WTC11 (cell line): ENCODE results near the gene SORCS2. TPM values are rescaled to one million over a fixed set of nuclear protein-coding genes. Genes with fewer than 3 reads are reported as not detected.

Experiments used
- ATAC-seq: fragments of 200-7000 bp; cut with Tn5 transposase; 2 replicates; pipeline ENCODE4 v1.10.0; 2021; ENCODE audit warnings: mild to moderate bottlenecking, moderate library complexity
- CTCF ChIA-PET: fragments of 300-600 bp; sonication (Branson Sonifier 250); formaldehyde crosslinking; loops from one replicate; lab custom pipeline; 2021; ENCODE audit warnings: antibody characterized with exemption; lab: Charles Lee
- POLR2A ChIA-PET: fragments of 350-600 bp; sonication (Branson Sonifier 250); formaldehyde crosslinking; loops from one replicate; lab custom pipeline; 2021; ENCODE audit warnings: antibody characterized with exemption; lab: Charles Lee
- DNase-seq: peaks from one replicate; pipeline ENCODE4 v3.0.0; 2021; ENCODE audit warnings: low spot score
- H3K27ac Mint-ChIP-seq: 2 replicates; pipeline ENCODE4 v1.8.0; 2021; ENCODE audit warnings: mixed read lengths
- H3K27me3 Mint-ChIP-seq: 2 replicates; pipeline ENCODE4 v1.8.0; 2021; ENCODE audit warnings: low read depth, mild to moderate bottlenecking, moderate library complexity, mixed read lengths
- H3K36me3 Mint-ChIP-seq: 2 replicates; pipeline ENCODE4 v1.8.0; 2021; ENCODE audit warnings: mixed read lengths
- H3K4me1 Mint-ChIP-seq: 2 replicates; pipeline ENCODE4 v1.8.0; 2022; ENCODE audit warnings: mixed read lengths
- H3K4me3 Mint-ChIP-seq: 2 replicates; pipeline ENCODE4 v1.8.0; 2021; ENCODE audit warnings: mild to moderate bottlenecking, moderate library complexity, mixed read lengths
- H3K9me3 Mint-ChIP-seq: 2 replicates; pipeline ENCODE4 v1.8.0; 2021; ENCODE audit warnings: mixed read lengths
- ATF1 ChIP-seq: sonication (generic); formaldehyde crosslinking; IDR thresholded peaks from 2 replicates; pipeline ENCODE4 v1.8.1; 2023; ENCODE audit warnings: mild to moderate bottlenecking, moderate library complexity, missing genetic modification reagents
- CBFB ChIP-seq: sonication (generic); formaldehyde crosslinking; IDR thresholded peaks from 2 replicates; pipeline ENCODE4 v1.8.1; 2022; ENCODE audit warnings: mild to moderate bottlenecking, low read depth, missing genetic modification reagents
- CREB1 ChIP-seq: sonication (generic); formaldehyde crosslinking; IDR thresholded peaks from 2 replicates; pipeline ENCODE4 v1.8.0; 2023; ENCODE audit warnings: mild to moderate bottlenecking, missing genetic modification reagents
- ESRRA ChIP-seq: sonication (generic); formaldehyde crosslinking; IDR thresholded peaks from 2 replicates; pipeline ENCODE4 v1.8.1; 2022; ENCODE audit warnings: mild to moderate bottlenecking, missing genetic modification reagents, borderline replicate concordance
- GTF2I ChIP-seq: fragments of 250-450 bp; sonication (Bioruptor Pico); conservative IDR thresholded peaks from 2 replicates; pipeline ENCODE4 v1.4.0; 2021; ENCODE audit warnings: mild to moderate bottlenecking
- JUN ChIP-seq: sonication (generic); formaldehyde crosslinking; IDR thresholded peaks from 2 replicates; pipeline ENCODE4 v1.8.0; 2023; ENCODE audit warnings: mild to moderate bottlenecking, missing genetic modification reagents
- SMAD4 ChIP-seq: sonication (generic); formaldehyde crosslinking; IDR thresholded peaks from 2 replicates; pipeline ENCODE4 v1.8.0; 2022; ENCODE audit warnings: mild to moderate bottlenecking, missing genetic modification reagents
- SOX15 ChIP-seq: fragments of 250-450 bp; sonication (Bioruptor Pico); IDR thresholded peaks from 2 replicates; pipeline ENCODE4 v1.9.0; 2021; ENCODE audit warnings: mild to moderate bottlenecking
- ZNF263 ChIP-seq: sonication (generic); formaldehyde crosslinking; IDR thresholded peaks from 2 replicates; pipeline ENCODE4 v1.8.1; 2022; ENCODE audit warnings: low read depth, mild to moderate bottlenecking, moderate library complexity, missing genetic modification reagents
- ZNF396 ChIP-seq: fragments of 250-450 bp; sonication (Bioruptor Pico); IDR thresholded peaks from 2 replicates; pipeline ENCODE4 v1.8.0; 2021; ENCODE audit warnings: mild to moderate bottlenecking, moderate library complexity, borderline replicate concordance
- total RNA-seq: library from RNA; stranded (reverse); gene quantifications from 3 replicates; pipeline ENCODE4 v1.2.3, GENCODE V29; 2021
- TF ChIP-seq, protein P1 (sequence below): fragments of 250-450 bp; sonication (Bioruptor Pico); IDR thresholded peaks from 2 replicates; pipeline ENCODE4 v1.9.0; 2021; ENCODE audit warnings: moderate library complexity, mild to moderate bottlenecking, inconsistent platforms, borderline replicate concordance
- TF ChIP-seq, protein P2 (sequence below): sonication (generic); formaldehyde crosslinking; IDR thresholded peaks from 2 replicates; pipeline ENCODE4 v1.8.0; 2022; ENCODE audit warnings: missing genetic modification reagents
- TF ChIP-seq, protein P3 (sequence below): sonication (generic); formaldehyde crosslinking; IDR thresholded peaks from 2 replicates; pipeline ENCODE4 v1.8.1; 2022; ENCODE audit warnings: mild to moderate bottlenecking, missing genetic modification reagents, moderate library complexity, borderline replicate concordance
- TF ChIP-seq, protein P4 (sequence below): fragments of 250-450 bp; sonication (Bioruptor Pico); IDR thresholded peaks from 2 replicates; pipeline ENCODE4 v1.9.0; 2021; ENCODE audit warnings: mild to moderate bottlenecking
- TF ChIP-seq, protein P5 (sequence below): sonication (generic); formaldehyde crosslinking; conservative IDR thresholded peaks from 2 replicates; pipeline ENCODE4 v1.8.1; 2023; ENCODE audit warnings: mild to moderate bottlenecking, low read depth, missing genetic modification reagents, moderate library complexity

SORCS2 gene
- total RNA-seq, 1 experiment from 2014 or later, result 6.6 TPM

DNA sequence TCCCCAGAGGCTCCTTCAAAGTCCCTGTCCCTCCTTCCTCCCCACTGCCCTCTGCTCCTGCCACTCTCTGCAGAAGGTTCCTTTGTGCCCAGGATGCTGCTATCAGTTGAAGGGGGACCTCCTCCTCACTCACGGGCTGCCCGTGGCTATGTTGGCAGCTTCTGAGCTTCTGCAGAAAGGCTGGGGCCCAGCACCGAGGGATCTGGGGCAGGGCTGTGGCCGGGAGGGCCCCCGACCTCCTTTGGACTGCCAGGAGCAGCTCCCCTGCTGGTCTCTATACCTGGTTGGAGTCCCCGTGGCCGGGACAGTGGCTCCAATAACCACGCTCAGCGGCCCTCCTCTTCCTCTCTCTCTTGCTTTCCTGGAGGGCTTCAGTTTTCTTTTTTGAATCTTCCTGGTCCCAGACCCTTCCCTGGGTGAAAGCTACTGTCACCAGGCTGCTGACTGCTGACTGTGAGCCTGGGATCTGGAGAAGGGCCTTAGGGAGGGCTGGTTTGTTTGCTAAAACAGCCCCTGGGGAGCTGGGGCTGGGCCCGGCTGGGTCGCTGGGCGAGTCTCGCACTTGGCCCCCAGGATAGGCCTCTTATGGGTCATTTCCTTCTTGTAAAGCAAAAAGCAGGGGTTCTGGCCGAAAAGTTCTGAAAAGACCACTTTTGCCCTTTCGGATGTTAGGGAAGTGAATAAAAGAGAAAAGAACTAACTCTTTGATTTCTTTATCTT is 46.9 kb downstream of the SORCS2 start:
- Mint-ChIP-seq H3K27me3 (no peaks in the 10 kb centered on the region), H3K4me1 (no peaks in the 10 kb centered on the region), H3K9me3 (peaks cover 11% of the 10 kb centered on the region), H3K27ac (no peak overlapping the region), H3K4me3 (no peak overlapping the region), H3K36me3 (no peaks in the 10 kb centered on the region)
- ChIA-PET POLR2A (interaction anchor here (0.6 kb wide), 1 partner anchor 282 kb away, joined by 4 read pairs; no protein-coding TSS in a partner anchor), CTCF (interaction anchor here (0.7 to 2.0 kb wide), 17 partner anchors 14 to 466 kb away, joined by 3 to 21 read pairs (median 3); no protein-coding TSS in a partner anchor)
- ATAC-seq, result no peak
- TF ChIP-seq SOX15 (CRISPR knock-in tag) (no peak), CREB1 (CRISPR knock-in tag) (no peak), CBFB (CRISPR knock-in tag) (no peak), SMAD4 (CRISPR knock-in tag) (no peak), GTF2I (CRISPR knock-in tag) (no peak), ZNF263 (CRISPR knock-in tag) (no peak), ATF1 (CRISPR knock-in tag) (no peak), ESRRA (CRISPR knock-in tag) (no peak), JUN (CRISPR knock-in tag) (no peak), ZNF396 (no peak)
- TF ChIP-seq, protein P1, sequence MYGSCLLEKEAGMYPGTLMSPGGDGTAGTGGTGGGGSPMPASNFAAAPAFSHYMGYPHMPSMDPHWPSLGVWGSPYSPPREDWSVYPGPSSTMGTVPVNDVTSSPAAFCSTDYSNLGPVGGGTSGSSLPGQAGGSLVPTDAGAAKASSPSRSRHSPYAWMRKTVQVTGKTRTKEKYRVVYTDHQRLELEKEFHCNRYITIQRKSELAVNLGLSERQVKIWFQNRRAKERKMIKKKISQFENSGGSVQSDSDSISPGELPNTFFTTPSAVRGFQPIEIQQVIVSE (CRISPR knock-in tag), result no peak
- TF ChIP-seq, protein P2, sequence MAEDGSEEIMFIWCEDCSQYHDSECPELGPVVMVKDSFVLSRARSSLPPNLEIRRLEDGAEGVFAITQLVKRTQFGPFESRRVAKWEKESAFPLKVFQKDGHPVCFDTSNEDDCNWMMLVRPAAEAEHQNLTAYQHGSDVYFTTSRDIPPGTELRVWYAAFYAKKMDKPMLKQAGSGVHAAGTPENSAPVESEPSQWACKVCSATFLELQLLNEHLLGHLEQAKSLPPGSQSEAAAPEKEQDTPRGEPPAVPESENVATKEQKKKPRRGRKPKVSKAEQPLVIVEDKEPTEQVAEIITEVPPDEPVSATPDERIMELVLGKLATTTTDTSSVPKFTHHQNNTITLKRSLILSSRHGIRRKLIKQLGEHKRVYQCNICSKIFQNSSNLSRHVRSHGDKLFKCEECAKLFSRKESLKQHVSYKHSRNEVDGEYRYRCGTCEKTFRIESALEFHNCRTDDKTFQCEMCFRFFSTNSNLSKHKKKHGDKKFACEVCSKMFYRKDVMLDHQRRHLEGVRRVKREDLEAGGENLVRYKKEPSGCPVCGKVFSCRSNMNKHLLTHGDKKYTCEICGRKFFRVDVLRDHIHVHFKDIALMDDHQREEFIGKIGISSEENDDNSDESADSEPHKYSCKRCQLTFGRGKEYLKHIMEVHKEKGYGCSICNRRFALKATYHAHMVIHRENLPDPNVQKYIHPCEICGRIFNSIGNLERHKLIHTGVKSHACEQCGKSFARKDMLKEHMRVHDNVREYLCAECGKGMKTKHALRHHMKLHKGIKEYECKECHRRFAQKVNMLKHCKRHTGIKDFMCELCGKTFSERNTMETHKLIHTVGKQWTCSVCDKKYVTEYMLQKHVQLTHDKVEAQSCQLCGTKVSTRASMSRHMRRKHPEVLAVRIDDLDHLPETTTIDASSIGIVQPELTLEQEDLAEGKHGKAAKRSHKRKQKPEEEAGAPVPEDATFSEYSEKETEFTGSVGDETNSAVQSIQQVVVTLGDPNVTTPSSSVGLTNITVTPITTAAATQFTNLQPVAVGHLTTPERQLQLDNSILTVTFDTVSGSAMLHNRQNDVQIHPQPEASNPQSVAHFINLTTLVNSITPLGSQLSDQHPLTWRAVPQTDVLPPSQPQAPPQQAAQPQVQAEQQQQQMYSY, result no peak
- TF ChIP-seq, protein P3, sequence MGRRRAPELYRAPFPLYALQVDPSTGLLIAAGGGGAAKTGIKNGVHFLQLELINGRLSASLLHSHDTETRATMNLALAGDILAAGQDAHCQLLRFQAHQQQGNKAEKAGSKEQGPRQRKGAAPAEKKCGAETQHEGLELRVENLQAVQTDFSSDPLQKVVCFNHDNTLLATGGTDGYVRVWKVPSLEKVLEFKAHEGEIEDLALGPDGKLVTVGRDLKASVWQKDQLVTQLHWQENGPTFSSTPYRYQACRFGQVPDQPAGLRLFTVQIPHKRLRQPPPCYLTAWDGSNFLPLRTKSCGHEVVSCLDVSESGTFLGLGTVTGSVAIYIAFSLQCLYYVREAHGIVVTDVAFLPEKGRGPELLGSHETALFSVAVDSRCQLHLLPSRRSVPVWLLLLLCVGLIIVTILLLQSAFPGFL (CRISPR knock-in tag), result no peak
- TF ChIP-seq, protein P4, sequence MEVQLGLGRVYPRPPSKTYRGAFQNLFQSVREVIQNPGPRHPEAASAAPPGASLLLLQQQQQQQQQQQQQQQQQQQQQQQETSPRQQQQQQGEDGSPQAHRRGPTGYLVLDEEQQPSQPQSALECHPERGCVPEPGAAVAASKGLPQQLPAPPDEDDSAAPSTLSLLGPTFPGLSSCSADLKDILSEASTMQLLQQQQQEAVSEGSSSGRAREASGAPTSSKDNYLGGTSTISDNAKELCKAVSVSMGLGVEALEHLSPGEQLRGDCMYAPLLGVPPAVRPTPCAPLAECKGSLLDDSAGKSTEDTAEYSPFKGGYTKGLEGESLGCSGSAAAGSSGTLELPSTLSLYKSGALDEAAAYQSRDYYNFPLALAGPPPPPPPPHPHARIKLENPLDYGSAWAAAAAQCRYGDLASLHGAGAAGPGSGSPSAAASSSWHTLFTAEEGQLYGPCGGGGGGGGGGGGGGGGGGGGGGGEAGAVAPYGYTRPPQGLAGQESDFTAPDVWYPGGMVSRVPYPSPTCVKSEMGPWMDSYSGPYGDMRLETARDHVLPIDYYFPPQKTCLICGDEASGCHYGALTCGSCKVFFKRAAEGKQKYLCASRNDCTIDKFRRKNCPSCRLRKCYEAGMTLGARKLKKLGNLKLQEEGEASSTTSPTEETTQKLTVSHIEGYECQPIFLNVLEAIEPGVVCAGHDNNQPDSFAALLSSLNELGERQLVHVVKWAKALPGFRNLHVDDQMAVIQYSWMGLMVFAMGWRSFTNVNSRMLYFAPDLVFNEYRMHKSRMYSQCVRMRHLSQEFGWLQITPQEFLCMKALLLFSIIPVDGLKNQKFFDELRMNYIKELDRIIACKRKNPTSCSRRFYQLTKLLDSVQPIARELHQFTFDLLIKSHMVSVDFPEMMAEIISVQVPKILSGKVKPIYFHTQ (CRISPR knock-in tag), result no peak
- TF ChIP-seq, protein P5, sequence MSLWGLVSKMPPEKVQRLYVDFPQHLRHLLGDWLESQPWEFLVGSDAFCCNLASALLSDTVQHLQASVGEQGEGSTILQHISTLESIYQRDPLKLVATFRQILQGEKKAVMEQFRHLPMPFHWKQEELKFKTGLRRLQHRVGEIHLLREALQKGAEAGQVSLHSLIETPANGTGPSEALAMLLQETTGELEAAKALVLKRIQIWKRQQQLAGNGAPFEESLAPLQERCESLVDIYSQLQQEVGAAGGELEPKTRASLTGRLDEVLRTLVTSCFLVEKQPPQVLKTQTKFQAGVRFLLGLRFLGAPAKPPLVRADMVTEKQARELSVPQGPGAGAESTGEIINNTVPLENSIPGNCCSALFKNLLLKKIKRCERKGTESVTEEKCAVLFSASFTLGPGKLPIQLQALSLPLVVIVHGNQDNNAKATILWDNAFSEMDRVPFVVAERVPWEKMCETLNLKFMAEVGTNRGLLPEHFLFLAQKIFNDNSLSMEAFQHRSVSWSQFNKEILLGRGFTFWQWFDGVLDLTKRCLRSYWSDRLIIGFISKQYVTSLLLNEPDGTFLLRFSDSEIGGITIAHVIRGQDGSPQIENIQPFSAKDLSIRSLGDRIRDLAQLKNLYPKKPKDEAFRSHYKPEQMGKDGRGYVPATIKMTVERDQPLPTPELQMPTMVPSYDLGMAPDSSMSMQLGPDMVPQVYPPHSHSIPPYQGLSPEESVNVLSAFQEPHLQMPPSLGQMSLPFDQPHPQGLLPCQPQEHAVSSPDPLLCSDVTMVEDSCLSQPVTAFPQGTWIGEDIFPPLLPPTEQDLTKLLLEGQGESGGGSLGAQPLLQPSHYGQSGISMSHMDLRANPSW (CRISPR knock-in tag), result no peak
- DNase-seq, result no peak
